CD14-positive monocyte (primary cell): ENCODE data around the gene HMGXB3. TPM values are rescaled to one million over a fixed set of nuclear protein-coding genes. Genes with fewer than 3 reads are reported as not detected.

Experiments used
- DNase-seq, 3 donors: peaks; one replicate each; pipeline ENCODE4 v3.0.0-alpha.2; 2011 to 2022
- H2AFZ ChIP-seq: 2 replicates; pipeline ENCODE4 v1.6.0; 2012; ENCODE audit warnings: mild to moderate bottlenecking, low read depth, low read length, inconsistent platforms; ENCODE audit not compliant: insufficient read depth, poor library complexity, severe bottlenecking
- H3K27ac ChIP-seq, 2 donors: 1 replicate in 1 of 2; 2 replicates in 1 of 2; pipeline ENCODE4 v1.5.1; 2012 to 2013; ENCODE audit warnings: low read length in 2 of 2, control low read depth in 1 of 2, inconsistent platforms in 1 of 2, low read depth in 1 of 2, mild to moderate bottlenecking in 1 of 2
- H3K27me3 ChIP-seq, 2 donors: one replicate each; pipeline versions ENCODE4 v1.6.0 to v1.6.1; 2011 to 2013; ENCODE audit warnings: low read length in 2 of 2; ENCODE audit not compliant: control insufficient read depth in 2 of 2, insufficient read depth in 2 of 2
- H3K36me3 ChIP-seq, 2 donors: replicated peaks in 1 of 2; 1 replicate in 1 of 2; 2 replicates in 1 of 2; pipeline versions ENCODE4 v1.5.1 to v1.6.1; 2012 to 2013; ENCODE audit warnings: low read length in 2 of 2, control low read depth in 1 of 2, inconsistent platforms in 1 of 2, mild to moderate bottlenecking in 1 of 2; ENCODE audit not compliant: insufficient read depth in 2 of 2, control insufficient read depth in 1 of 2
- H3K4me1 ChIP-seq, 2 donors: 1 replicate in 1 of 2; 2 replicates in 1 of 2; pipeline versions ENCODE4 v1.5.1 to v1.6.1; 2012 to 2013; ENCODE audit warnings: low read length in 2 of 2, control low read depth in 1 of 2, inconsistent platforms in 1 of 2, mild to moderate bottlenecking in 1 of 2, moderate library complexity in 1 of 2; ENCODE audit not compliant: insufficient read depth in 2 of 2, control insufficient read depth in 1 of 2
- H3K4me2 ChIP-seq: replicated peaks from 2 replicates; pipeline ENCODE3; 2012; ENCODE audit warnings: low read length, moderate library complexity, mild to moderate bottlenecking; ENCODE audit not compliant: poor library complexity, severe bottlenecking; ENCODE audit errors: extremely low read depth
- H3K4me3 ChIP-seq, 3 experiments: fragments of 200-600 bp in 1 of 3; sonication (generic) in 1 of 3; replicated peaks in 1 of 3; 1 replicate in 2 of 3; 2 replicates in 1 of 3; pipeline ENCODE4 v1.5.1; 2011 to 2013; ENCODE audit warnings: low read length in 3 of 3, mild to moderate bottlenecking in 3 of 3, control low read depth in 2 of 3, low read depth in 2 of 3, inconsistent platforms in 1 of 3, moderate library complexity in 1 of 3
- H3K79me2 ChIP-seq: 2 replicates; pipeline ENCODE4 v1.6.0; 2012; ENCODE audit warnings: mild to moderate bottlenecking, control low read depth, inconsistent platforms, low read length, moderate library complexity; ENCODE audit not compliant: insufficient read depth
- H3K9ac ChIP-seq: 2 replicates; pipeline ENCODE4 v1.6.0; 2017; ENCODE audit warnings: low read length, mild to moderate bottlenecking; ENCODE audit not compliant: insufficient read depth, poor library complexity, severe bottlenecking
- H3K9me3 ChIP-seq, 2 donors: replicated peaks in 1 of 2; 1 replicate in 1 of 2; 2 replicates in 1 of 2; pipeline versions ENCODE4 v1.5.1 to v1.6.1; 2012 to 2013; ENCODE audit warnings: low read length in 2 of 2, control low read depth in 1 of 2; ENCODE audit not compliant: control insufficient read depth in 1 of 2, insufficient read depth in 1 of 2
- H4K20me1 ChIP-seq: 2 replicates; pipeline ENCODE4 v1.6.0; 2012; ENCODE audit warnings: mild to moderate bottlenecking, low read length, control low read depth, moderate library complexity; ENCODE audit not compliant: insufficient read depth
- H3K27ac Mint-ChIP-seq, 7 donors: one replicate each; pipeline ENCODE4 v1.8.0; 2020; ENCODE audit warnings: mild to moderate bottlenecking in 7 of 7, mixed read lengths in 7 of 7, moderate library complexity in 6 of 7, inconsistent platforms in 2 of 7
- H3K27me3 Mint-ChIP-seq, 3 donors: one replicate each; pipeline ENCODE4 v1.8.0; 2021 to 2022; ENCODE audit warnings: low read depth in 3 of 3, mild to moderate bottlenecking in 3 of 3, mixed read lengths in 3 of 3, moderate library complexity in 3 of 3, inconsistent platforms in 1 of 3
- H3K36me3 Mint-ChIP-seq, 2 donors: one replicate each; pipeline ENCODE4 v1.8.0; 2020; ENCODE audit warnings: mixed read lengths in 2 of 2, inconsistent platforms in 1 of 2, mild to moderate bottlenecking in 1 of 2
- H3K4me1 Mint-ChIP-seq: one replicate; pipeline ENCODE4 v1.8.0; 2020; ENCODE audit warnings: mild to moderate bottlenecking, mixed read lengths
- H3K4me3 Mint-ChIP-seq, 2 donors: one replicate each; pipeline ENCODE4 v1.8.0; 2020; ENCODE audit warnings: mild to moderate bottlenecking in 2 of 2, mixed read lengths in 2 of 2, moderate library complexity in 1 of 2
- H3K9me3 Mint-ChIP-seq, 7 donors: one replicate each; pipeline ENCODE4 v1.8.0; 2020 to 2022; ENCODE audit warnings: mixed read lengths in 7 of 7, mild to moderate bottlenecking in 6 of 7, moderate library complexity in 6 of 7, inconsistent platforms in 2 of 7
- WGBS: methylation state at CpG from one replicate; pipeline ENCODE4 v1.1.5; 2013; ENCODE audit warnings: missing lambda C conversion rate; ENCODE audit not compliant: insufficient coverage; 5-methylcytosine and 5-hydroxymethylcytosine counted together
- intact Hi-C, 2 donors: fragments of 100-400 bp; cut with micrococcal nuclease; formaldehyde crosslinking; loops; one replicate each; pipeline versions ENCODE4 v1.15.0 to v1.15.1; 2023
- polyA plus RNA-seq, 3 donors: library from polyadenylated mRNA; depleted of rRNA in 1 of 3; unstranded in 2 of 3; stranded (reverse) in 1 of 3; fragments of 300-500 nt in 2 of 3; fragments of >200 nt in 1 of 3; fragmentation: Illumina TruSeq in 2 of 3; gene quantifications; 1 replicate in 2 of 3; 2 replicates in 1 of 3; pipeline ENCODE4 v1.2.3, GENCODE V29; 2012 to 2021
- TF ChIP-seq, protein P1 (sequence below): fragments of 200-600 bp; IDR thresholded peaks from one replicate; pipeline ENCODE4 v1.8.0; 2022; ENCODE audit warnings: antibody characterized with exemption, mild to moderate bottlenecking

The HMGXB3 gene
- polyA plus RNA-seq, 3 donors: 3.1 to 22.9 (median 6.2) TPM

- Mint-ChIP-seq H3K4me3 (no peak overlapping the region), H3K36me3 (peaks cover 18 to 20% of the 10 kb centered on the region in 2 donors), H3K9me3 (peaks cover 0 to 2% (median 0%) of the 10 kb centered on the region in 7 donors), H3K27ac (no peak overlapping the region), H3K27me3 (no peaks in the 10 kb centered on the region), H3K4me1 (peaks cover 29% of the 10 kb centered on the region)
- Histone ChIP-seq H3K79me2 (peaks cover 27% of the 10 kb centered on the region), H2AFZ (no peak overlapping the region), H3K4me1 (peaks cover 21 to 23% of the 10 kb centered on the region in 2 donors), H3K27ac (no peak overlapping the region), H3K9ac (no peak overlapping the region), H3K9me3 (no peaks in the 10 kb centered on the region), H3K36me3 (peaks cover 6 to 7% of the 10 kb centered on the region in 2 donors), H3K4me3 (no peak overlapping the region), H3K4me2 (no peak overlapping the region), H4K20me1 (peaks cover 18% of the 10 kb centered on the region), H3K27me3 (no peaks in the 10 kb centered on the region)
- no peak for DNase-seq
- TF ChIP-seq, protein P1, sequence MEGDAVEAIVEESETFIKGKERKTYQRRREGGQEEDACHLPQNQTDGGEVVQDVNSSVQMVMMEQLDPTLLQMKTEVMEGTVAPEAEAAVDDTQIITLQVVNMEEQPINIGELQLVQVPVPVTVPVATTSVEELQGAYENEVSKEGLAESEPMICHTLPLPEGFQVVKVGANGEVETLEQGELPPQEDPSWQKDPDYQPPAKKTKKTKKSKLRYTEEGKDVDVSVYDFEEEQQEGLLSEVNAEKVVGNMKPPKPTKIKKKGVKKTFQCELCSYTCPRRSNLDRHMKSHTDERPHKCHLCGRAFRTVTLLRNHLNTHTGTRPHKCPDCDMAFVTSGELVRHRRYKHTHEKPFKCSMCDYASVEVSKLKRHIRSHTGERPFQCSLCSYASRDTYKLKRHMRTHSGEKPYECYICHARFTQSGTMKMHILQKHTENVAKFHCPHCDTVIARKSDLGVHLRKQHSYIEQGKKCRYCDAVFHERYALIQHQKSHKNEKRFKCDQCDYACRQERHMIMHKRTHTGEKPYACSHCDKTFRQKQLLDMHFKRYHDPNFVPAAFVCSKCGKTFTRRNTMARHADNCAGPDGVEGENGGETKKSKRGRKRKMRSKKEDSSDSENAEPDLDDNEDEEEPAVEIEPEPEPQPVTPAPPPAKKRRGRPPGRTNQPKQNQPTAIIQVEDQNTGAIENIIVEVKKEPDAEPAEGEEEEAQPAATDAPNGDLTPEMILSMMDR: no peak
- WGBS: 100% methylated on average over 1 of the region's 3 CpGs
- intact Hi-C loops: loop anchor here in 1 of 2 donors (10.0 kb wide), 1 partner anchor 363 kb away; no protein-coding TSS in a partner anchor
Observed at GRCh38 chr5:149998281-149998680, 2.3 kb upstream of the HMGXB3 start.

- H3K9me3 Mint-ChIP-seq: peaks cover 0 to 2% (median 0%) of the 10 kb centered on the region in 7 donors
- Histone ChIP-seq H3K79me2 (peaks cover 36% of the 10 kb centered on the region), H3K9ac (no peak overlapping the region), H3K36me3 (peaks cover 6 to 11% of the 10 kb centered on the region in 2 donors), H4K20me1 (peaks cover 23% of the 10 kb centered on the region), H3K4me2 (no peak overlapping the region), H3K4me3 (peak overlapping the region in 1 of 3 experiments; percentile 80), H3K9me3 (no peaks in the 10 kb centered on the region), H3K27me3 (no peaks in the 10 kb centered on the region), H3K4me1 (peaks cover 21 to 23% of the 10 kb centered on the region in 2 donors), H2AFZ (no peak overlapping the region), H3K27ac (peak overlapping the region in 1 of 2 donors; percentile 88)
- intact Hi-C loops: loop anchor here in 1 of 2 donors (10.0 kb wide), 1 partner anchor 365 kb away; no protein-coding TSS in a partner anchor
- H3K27me3 Mint-ChIP-seq: no peaks in the 10 kb centered on the region
- H3K36me3 Mint-ChIP-seq: peaks cover 25 to 26% of the 10 kb centered on the region in 2 donors
- 82% methylated on average over 2 of the region's 3 CpGs for WGBS
- H3K27ac Mint-ChIP-seq: peak overlapping the region in 6 of 7 donors; percentile 27 to 96 (median 90)
- TF ChIP-seq, protein P1: no peak
- peaks cover 31% of the 10 kb centered on the region for H3K4me1 Mint-ChIP-seq
- peak overlapping the region in 1 of 2 donors; percentile 88 for H3K4me3 Mint-ChIP-seq
- no peak for DNase-seq
Observed at GRCh38 chr5:149999359-149999758, 1.2 kb upstream of the HMGXB3 start.
